Uterus (tissue), 4 donors: ENCODE results near the gene TGM2. TPM values are rescaled to one million over a fixed set of nuclear protein-coding genes. Genes with fewer than 3 reads are reported as not detected.

ENCODE experiments used
- DNase-seq, 2 donors: peaks; one replicate each; pipeline ENCODE4 v3.0.0-alpha.2; 2019 to 2020
- H3K27ac ChIP-seq, 2 donors: fragments of 200-600 bp; sonication (generic); 1 replicate in 1 of 2; 2 replicates in 1 of 2; pipeline ENCODE4 v1.5.1; 2016 to 2018
- H3K27me3 ChIP-seq, 2 donors: fragments of 200-600 bp; sonication (generic); one replicate each; pipeline ENCODE4 v1.5.1; 2018 to 2019; ENCODE audit warnings: control low read depth in 1 of 2
- H3K36me3 ChIP-seq, 2 donors: fragments of 200-600 bp; sonication (generic); one replicate each; pipeline ENCODE4 v1.5.1; 2019; ENCODE audit warnings: control low read depth in 1 of 2
- H3K4me1 ChIP-seq, 2 donors: fragments of 200-600 bp; sonication (generic); one replicate each; pipeline ENCODE4 v1.5.1; 2018 to 2019; ENCODE audit warnings: control low read depth in 1 of 2
- H3K4me3 ChIP-seq, 2 donors: fragments of 200-600 bp; sonication (generic); 1 replicate in 1 of 2; 2 replicates in 1 of 2; pipeline ENCODE4 v1.5.1; 2018 to 2019; ENCODE audit warnings: mild to moderate bottlenecking in 1 of 2
- H3K9me3 ChIP-seq, 2 donors: fragments of 200-600 bp; sonication (generic); one replicate each; pipeline ENCODE4 v1.5.1; 2019; ENCODE audit warnings: control low read depth in 1 of 2
- CTCF ChIP-seq, 4 experiments: fragments of 200-600 bp in 2 of 4; fragments of 450-650 bp in 2 of 4; sonication (generic) in 2 of 4; IDR thresholded peaks; one replicate each; pipeline ENCODE4 v1.5.1; 2016 to 2019; ENCODE audit warnings: antibody characterized with exemption in 4 of 4, mild to moderate bottlenecking in 2 of 4, moderate library complexity in 1 of 4
- POLR2A ChIP-seq, 2 donors: fragments of 450-650 bp; IDR thresholded peaks; one replicate each; pipeline ENCODE4 v1.6.1; 2016; ENCODE audit warnings: antibody characterized with exemption in 2 of 2, mild to moderate bottlenecking in 1 of 2, moderate library complexity in 1 of 2
- intact Hi-C: fragments of 100-400 bp; cut with DNase I; formaldehyde crosslinking; loops from one replicate; pipeline ENCODE4 v1.15.1; 2023; ENCODE audit warnings: low total_unique reads
- total RNA-seq, 4 donors: library from RNA; depleted of rRNA in 3 of 4; stranded (reverse); fragments of >200 nt in 3 of 4; gene quantifications; one replicate each; pipeline versions ENCODE4 v1.1.0 to v1.2.4, GENCODE V29; 2014 to 2023
- donor health status: DM: yes; HTN: yes; CAD: no.

TGM2 gene
- total RNA-seq, 4 donors from 2014 or later: 136 to 639 (median 209) TPM

DNA sequence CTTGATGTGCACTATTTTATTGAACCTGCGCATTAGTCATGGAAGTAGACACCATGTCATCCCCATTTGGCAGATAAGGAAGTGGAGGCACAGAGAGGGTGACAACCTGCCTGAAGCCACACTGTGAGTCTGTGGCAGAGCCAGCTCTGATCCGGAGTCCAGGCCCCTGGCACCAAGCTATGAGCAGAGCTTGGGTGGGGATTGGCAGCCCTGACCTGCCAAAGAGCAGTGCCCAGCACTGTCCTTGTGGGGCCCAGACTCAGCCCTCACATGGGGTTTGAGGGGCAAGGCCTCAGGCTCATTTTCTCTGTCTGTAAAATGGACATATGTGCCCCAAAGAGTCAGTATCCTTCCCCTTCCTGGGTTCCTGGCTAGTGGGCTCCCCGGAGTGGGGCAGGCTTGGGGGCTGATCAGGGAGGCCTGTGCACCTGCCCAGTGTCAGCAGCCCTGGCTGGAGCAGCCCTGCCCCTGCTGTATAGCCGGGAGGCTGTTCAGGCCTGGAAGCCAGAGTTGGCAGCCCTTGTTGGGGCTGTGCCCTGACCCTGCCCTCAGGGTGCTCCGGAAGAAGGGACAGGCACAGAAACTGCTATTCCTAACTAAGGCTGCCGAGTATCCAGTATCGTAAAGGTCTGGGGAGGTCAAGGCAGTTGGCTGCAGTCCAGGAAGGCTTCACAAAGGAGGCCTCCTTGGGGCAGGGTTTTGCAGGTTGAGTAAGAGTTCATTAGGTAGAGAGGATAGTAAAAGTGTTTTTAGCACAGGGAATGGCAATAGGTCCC is 38.7 kb downstream of the TGM2 start:
- Histone ChIP-seq H3K4me1 (peaks cover 0 to 22% of the 10 kb centered on the region in 2 donors), H3K4me3 (no peak overlapping the region), H3K36me3 (no peaks in the 10 kb centered on the region), H3K27ac (peak overlapping the region; percentile 88), H3K9me3 (no peaks in the 10 kb centered on the region), H3K27me3 (no peaks in the 10 kb centered on the region)
- intact Hi-C loops: no loop called here
- TF ChIP-seq POLR2A (IDR thresholded peaks at IDR 0.05) (no peak), CTCF (IDR thresholded peaks at IDR 0.05) (no peak)
- peak; percentile 42 to 51 for DNase-seq

- Histone ChIP-seq H3K4me3 (no peak overlapping the region), H3K27ac (peak overlapping the region; percentile 88), H3K9me3 (no peaks in the 10 kb centered on the region), H3K27me3 (no peaks in the 10 kb centered on the region), H3K36me3 (no peaks in the 10 kb centered on the region), H3K4me1 (peaks cover 0 to 22% of the 10 kb centered on the region in 2 donors)
- intact Hi-C loops: no loop called here
- peak in 1 of 4 experiments; percentile 23 for TF ChIP-seq CTCF (IDR thresholded peaks at IDR 0.05)
- no peak for TF ChIP-seq POLR2A (IDR thresholded peaks at IDR 0.05)
- DNase-seq: peak; percentile 59 to 65
Observed at GRCh38 chr20:38125157-38126056, 39.7 kb downstream of the TGM2 start.

- Histone ChIP-seq H3K9me3 (no peaks in the 10 kb centered on the region), H3K27ac (peak overlapping the region; percentile 56 to 62), H3K36me3 (no peaks in the 10 kb centered on the region), H3K4me1 (peaks cover 7 to 22% of the 10 kb centered on the region in 2 donors), H3K4me3 (no peak overlapping the region), H3K27me3 (no peaks in the 10 kb centered on the region)
- TF ChIP-seq CTCF (IDR thresholded peaks at IDR 0.05) (no peak), POLR2A (IDR thresholded peaks at IDR 0.05) (no peak)
- DNase-seq: peak; percentile 18 to 22
- intact Hi-C loops: no loop called here
Observed at GRCh38 chr20:38123021-38123587, 42.0 kb downstream of the TGM2 start.

DNA sequence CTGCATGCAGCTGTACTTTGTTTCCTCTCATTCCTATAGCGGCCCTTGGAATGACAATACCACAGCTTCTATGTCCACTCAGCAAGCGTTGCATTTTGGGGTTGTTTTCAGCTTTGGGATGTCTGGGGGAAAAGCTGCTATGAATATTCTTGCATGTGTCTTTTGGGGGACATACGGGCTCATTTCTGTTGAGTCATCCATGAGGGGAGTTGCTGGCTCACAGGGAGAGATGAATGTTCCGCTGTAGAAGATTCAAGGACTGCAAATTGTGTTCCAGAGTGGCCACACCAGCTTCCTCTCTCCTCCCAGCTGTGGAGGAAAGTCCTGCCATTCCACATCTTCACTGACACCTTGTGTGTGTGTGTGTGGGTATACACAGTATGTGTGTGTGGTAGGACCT is 43.3 kb downstream of the TGM2 start:
- no peaks in the 10 kb centered on the region for H3K36me3 ChIP-seq
- H3K9me3 ChIP-seq: no peaks in the 10 kb centered on the region
- H3K27me3 ChIP-seq: no peaks in the 10 kb centered on the region
- peaks cover 7 to 20% of the 10 kb centered on the region in 2 donors for H3K4me1 ChIP-seq
- peak in 1 of 2 donors; percentile 14 for DNase-seq
- no peak for TF ChIP-seq POLR2A (IDR thresholded peaks at IDR 0.05)
- TF ChIP-seq CTCF (IDR thresholded peaks at IDR 0.05): no peak
- intact Hi-C loops: no loop called here
- H3K27ac ChIP-seq: no peak overlapping the region
- H3K4me3 ChIP-seq: no peak overlapping the region
